GM21515 (cell line): ENCODE results near the gene SP2.

Experiments
- ATAC-seq: cut with Tn5 transposase; IDR thresholded peaks from one replicate; pipeline ENCODE4 v1.9.1; 2021; ENCODE audit not compliant: unreplicated experiment

Gene SP2

GRCh38 chr17:47946929-47947397 is 50.9 kb downstream of the SP2 start:
- peak; percentile 46 for ATAC-seq

- ATAC-seq: no peak
Observed at GRCh38 chr17:47948706-47949196, 52.7 kb downstream of the SP2 start.

- no peak for ATAC-seq
Observed at GRCh38 chr17:47949197-47949759, 53.2 kb downstream of the SP2 start.

GRCh38 chr17:47949946-47950345 is 53.9 kb downstream of the SP2 start:
- no peak for ATAC-seq

- ATAC-seq: no peak
Observed at GRCh38 chr17:47950448-47950847, 54.4 kb downstream of the SP2 start.

GRCh38 chr17:47952171-47953021 is 56.4 kb downstream of the SP2 start:
- no peak for ATAC-seq

GRCh38 chr17:47953909-47954308 is 57.9 kb downstream of the SP2 start:
- ATAC-seq: no peak

GRCh38 chr17:47955497-47956461 is 59.7 kb downstream of the SP2 start:
- ATAC-seq: no peak

- no peak for ATAC-seq
Observed at GRCh38 chr17:47956791-47957590, 61.0 kb downstream of the SP2 start.

- no peak for ATAC-seq
Observed at GRCh38 chr17:47957591-47958490, 61.8 kb downstream of the SP2 start, which contains the start of gene PRR15L. PRR15L (minus strand) TSS chr17:47957883; CDS start chr17:47953234, 4,649 bp downstream.

- no peak for ATAC-seq
Observed at GRCh38 chr17:47959825-47960655, 64.0 kb downstream of the SP2 start.

GRCh38 chr17:47961406-47961805 is 65.4 kb downstream of the SP2 start:
- no peak for ATAC-seq

GRCh38 chr17:47962901-47963300 is 66.9 kb downstream of the SP2 start:
- ATAC-seq: no peak

- no peak for ATAC-seq
Observed at GRCh38 chr17:47964856-47965255, 68.8 kb downstream of the SP2 start.

- ATAC-seq: no peak
Observed at GRCh38 chr17:47966079-47966519, 70.1 kb downstream of the SP2 start.

- ATAC-seq: no peak
Observed at GRCh38 chr17:47967607-47968252, 71.7 kb downstream of the SP2 start.

- ATAC-seq: no peak
Observed at GRCh38 chr17:47968836-47969235, 72.8 kb downstream of the SP2 start.
